K562 (cell line): ENCODE data around the gene GALNT18. TPM values are rescaled to one million over a fixed set of nuclear protein-coding genes. Genes with fewer than 3 reads are reported as not detected.
A peak's percentile ranks its signal among the peaks of the same experiment; 100 is the strongest.

Source experiments
- BRD9 ChIP-seq: fragments of 450-650 bp; IDR thresholded peaks from 2 replicates; pipeline ENCODE4 v1.6.1; 2018; ENCODE audit warnings: low read depth; ENCODE audit not compliant: partially characterized antibody
- CTBP1 ChIP-seq: fragments of 450-650 bp; IDR thresholded peaks from 2 replicates; pipeline ENCODE4 v1.6.1; 2016; ENCODE audit warnings: borderline replicate concordance
- CXXC5 ChIP-seq: fragments of 250-450 bp; sonication (Bioruptor Pico); IDR thresholded peaks from 2 replicates; pipeline ENCODE4 v1.8.0; 2022; ENCODE audit warnings: inconsistent platforms, mild to moderate bottlenecking, moderate library complexity
- E2F3 ChIP-seq: fragments of 250-450 bp; sonication (Bioruptor Pico); IDR thresholded peaks from 2 replicates; pipeline ENCODE4 v1.4.0; 2020; ENCODE audit warnings: mild to moderate bottlenecking
- ETS2 ChIP-seq: IDR thresholded peaks from 2 replicates; pipeline ENCODE4 v1.6.1; 2016; ENCODE audit warnings: borderline replicate concordance, missing genetic modification characterization, mild to moderate bottlenecking, moderate library complexity, missing compliant biosample characterization; ENCODE audit not compliant: poor library complexity, severe bottlenecking
- FOSL1 ChIP-seq: fragments of 200-800 bp; sonication (Bioruptor generic); conservative IDR thresholded peaks from 2 replicates; pipeline ENCODE4 v1.6.1; 2016; ENCODE audit warnings: missing genetic modification characterization, missing compliant biosample characterization
- HIVEP1 ChIP-seq: fragments of 250-450 bp; sonication (Bioruptor Pico); IDR thresholded peaks from 2 replicates; pipeline ENCODE4 v1.4.0; 2020; ENCODE audit warnings: mild to moderate bottlenecking
- IFI16 ChIP-seq: fragments of 250-450 bp; sonication (Bioruptor Pico); IDR thresholded peaks from 2 replicates; pipeline ENCODE4 v2.1.2; 2022; ENCODE audit warnings: mild to moderate bottlenecking, inconsistent platforms
- JUN ChIP-seq, 2 experiments: sonication (generic) in 1 of 2; formaldehyde crosslinking in 1 of 2; IDR thresholded peaks; 2 replicates each; pipeline versions ENCODE4 v1.6.1 to v1.8.0; 2012 to 2022; ENCODE audit warnings: borderline replicate concordance in 2 of 2, mild to moderate bottlenecking in 2 of 2, improper control_type of control experiment in 1 of 2, low read depth in 1 of 2, low read length in 1 of 2, missing genetic modification reagents in 1 of 2
- KAT2B ChIP-seq: IDR thresholded peaks from one replicate; pipeline ENCODE4 v1.6.1; 2012; ENCODE audit warnings: low read depth, mild to moderate bottlenecking, control low read depth, inconsistent platforms, low read length, moderate library complexity
- POLR2G ChIP-seq: fragments of 200-400 bp; formaldehyde crosslinking; IDR thresholded peaks from 2 replicates; pipeline ENCODE4 v1.6.1; 2017; ENCODE audit warnings: low read depth, mild to moderate bottlenecking, antibody characterized with exemption, low read length, moderate library complexity
- RHOXF2B ChIP-seq: fragments of 250-450 bp; sonication (Bioruptor Pico); conservative IDR thresholded peaks from 2 replicates; pipeline ENCODE4 v1.5.1; 2021
- SAP30 ChIP-seq: fragments of 200-600 bp; sonication (generic); IDR thresholded peaks from 2 replicates; pipeline ENCODE4 v1.6.1; 2012; ENCODE audit warnings: borderline replicate concordance, low read depth, mild to moderate bottlenecking, moderate library complexity, low read length, control low read depth, inconsistent platforms; ENCODE audit not compliant: insufficient read depth, poor library complexity, severe bottlenecking
- TRIM25 ChIP-seq: fragments of 450-650 bp; IDR thresholded peaks from 2 replicates; pipeline ENCODE4 v1.7.0; 2016; ENCODE audit warnings: borderline replicate concordance
- XRCC3 ChIP-seq: fragments of 450-650 bp; IDR thresholded peaks from 2 replicates; pipeline ENCODE4 v1.6.1; 2017; ENCODE audit warnings: mild to moderate bottlenecking, moderate library complexity
- polyA plus RNA-seq, 8 experiments: library from polyadenylated mRNA; depleted of rRNA in 4 of 8; stranded (reverse) in 5 of 8; unstranded in 3 of 8; fragments of >200 nt; fragmentation: Nextera tagmentation in 2 of 8; fragmentation: Illumina TruSeq in 1 of 8; extraction: Ambion mirVana in 2 of 8; extraction: Trizol in 1 of 8; gene quantifications; 2 replicates each; pipeline versions ENCODE4 v1.2.1 to v1.2.3, GENCODE V29; 2011 to 2014; ENCODE audit warnings: inconsistent platforms in 1 of 8, missing spikeins in 1 of 8
- total RNA-seq, 7 experiments: library from RNA; depleted of rRNA in 6 of 7; stranded (reverse); fragments of >200 nt in 6 of 7; fragmentation: Illumina TruSeq in 2 of 7; extraction: Trizol in 2 of 7; gene quantifications; 2 replicates each; pipeline versions ENCODE4 v1.2.1 to v1.2.3, GENCODE V29; 2011 to 2021; ENCODE audit warnings: low replicate concordance in 1 of 7
- TF ChIP-seq, protein P1 (sequence below), 2 experiments: fragments of 450-650 bp in 1 of 2; sonication (generic) in 1 of 2; formaldehyde crosslinking in 1 of 2; IDR thresholded peaks in 1 of 2; conservative IDR thresholded peaks in 1 of 2; 2 replicates each; pipeline versions ENCODE4 v1.6.1 to v1.8.1; 2016 to 2023; ENCODE audit warnings: mild to moderate bottlenecking in 2 of 2, moderate library complexity in 2 of 2, inconsistent platforms in 1 of 2, missing genetic modification reagents in 1 of 2
- TF ChIP-seq, protein P2 (sequence below): fragments of 450-650 bp; IDR thresholded peaks from 2 replicates; pipeline ENCODE4 v1.6.1; 2017; ENCODE audit warnings: antibody characterized with exemption
- TF ChIP-seq, protein P3 (sequence below): fragments of 250-450 bp; sonication (Bioruptor Pico); IDR thresholded peaks from 2 replicates; pipeline ENCODE4 v1.6.1; 2021; ENCODE audit warnings: mild to moderate bottlenecking

GALNT18 gene
- total and polyA plus RNA-seq, 9 of the 15 experiments (the other 6 are each of a cell fraction or from before 2014, with no cell fraction given): not detected

GRCh38 chr11:11621573-11622339 lies at the start of gene GALNT18 (continued):
- TF ChIP-seq FOSL1 (tag): no peak
- no peak for TF ChIP-seq IFI16 (CRISPR knock-in tag)
- peak; percentile 73 for TF ChIP-seq CTBP1
- TF ChIP-seq, protein P1, sequence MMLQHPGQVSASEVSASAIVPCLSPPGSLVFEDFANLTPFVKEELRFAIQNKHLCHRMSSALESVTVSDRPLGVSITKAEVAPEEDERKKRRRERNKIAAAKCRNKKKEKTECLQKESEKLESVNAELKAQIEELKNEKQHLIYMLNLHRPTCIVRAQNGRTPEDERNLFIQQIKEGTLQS (IDR thresholded peaks at IDR 0.05): no peak
- TF ChIP-seq, protein P1 (CRISPR knock-in tag; conservative IDR thresholded peaks at IDR 0.05): no peak
- TF ChIP-seq, protein P2, sequence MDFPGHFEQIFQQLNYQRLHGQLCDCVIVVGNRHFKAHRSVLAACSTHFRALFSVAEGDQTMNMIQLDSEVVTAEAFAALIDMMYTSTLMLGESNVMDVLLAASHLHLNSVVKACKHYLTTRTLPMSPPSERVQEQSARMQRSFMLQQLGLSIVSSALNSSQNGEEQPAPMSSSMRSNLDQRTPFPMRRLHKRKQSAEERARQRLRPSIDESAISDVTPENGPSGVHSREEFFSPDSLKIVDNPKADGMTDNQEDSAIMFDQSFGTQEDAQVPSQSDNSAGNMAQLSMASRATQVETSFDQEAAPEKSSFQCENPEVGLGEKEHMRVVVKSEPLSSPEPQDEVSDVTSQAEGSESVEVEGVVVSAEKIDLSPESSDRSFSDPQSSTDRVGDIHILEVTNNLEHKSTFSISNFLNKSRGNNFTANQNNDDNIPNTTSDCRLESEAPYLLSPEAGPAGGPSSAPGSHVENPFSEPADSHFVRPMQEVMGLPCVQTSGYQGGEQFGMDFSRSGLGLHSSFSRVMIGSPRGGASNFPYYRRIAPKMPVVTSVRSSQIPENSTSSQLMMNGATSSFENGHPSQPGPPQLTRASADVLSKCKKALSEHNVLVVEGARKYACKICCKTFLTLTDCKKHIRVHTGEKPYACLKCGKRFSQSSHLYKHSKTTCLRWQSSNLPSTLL: no peak
- no peak for TF ChIP-seq E2F3 (CRISPR knock-in tag)
- TF ChIP-seq KAT2B: no peak
- TF ChIP-seq POLR2G: no peak
- no peak for TF ChIP-seq RHOXF2B (CRISPR knock-in tag)
- TF ChIP-seq CXXC5 (CRISPR knock-in tag): peak; percentile 74
- TF ChIP-seq SAP30: no peak
- TF ChIP-seq, protein P3, sequence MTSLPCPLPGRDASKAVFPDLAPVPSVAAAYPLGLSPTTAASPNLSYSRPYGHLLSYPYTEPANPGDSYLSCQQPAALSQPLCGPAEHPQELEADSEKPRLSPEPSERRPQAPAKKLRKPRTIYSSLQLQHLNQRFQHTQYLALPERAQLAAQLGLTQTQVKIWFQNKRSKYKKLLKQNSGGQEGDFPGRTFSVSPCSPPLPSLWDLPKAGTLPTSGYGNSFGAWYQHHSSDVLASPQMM: no peak
- TF ChIP-seq TRIM25: no peak
- no peak for TF ChIP-seq ETS2 (tag)
- TF ChIP-seq XRCC3: no peak
- no peak for TF ChIP-seq JUN (IDR thresholded peaks at IDR 0.05; ENCODE audit: borderline replicate concordance, low read depth, low read length)
- no peak for TF ChIP-seq JUN (CRISPR knock-in tag; IDR thresholded peaks at IDR 0.05; ENCODE audit: borderline replicate concordance)
- TF ChIP-seq BRD9: no peak
- TF ChIP-seq HIVEP1 (CRISPR knock-in tag): no peak
